Fibroblast of skin of right quadriceps (primary cell): Measurements from ENCODE around the gene SLC39A11.
"Not testable (repeated sequence)": the region's sequence is repeated elsewhere in the genome, so short reads cannot be mapped to it uniquely, and the experiment has no call there.

ENCODE experiments used
- DNase-seq: peaks from one replicate; pipeline ENCODE4 v3.0.0-alpha.2; 2013

The SLC39A11 gene

DNA sequence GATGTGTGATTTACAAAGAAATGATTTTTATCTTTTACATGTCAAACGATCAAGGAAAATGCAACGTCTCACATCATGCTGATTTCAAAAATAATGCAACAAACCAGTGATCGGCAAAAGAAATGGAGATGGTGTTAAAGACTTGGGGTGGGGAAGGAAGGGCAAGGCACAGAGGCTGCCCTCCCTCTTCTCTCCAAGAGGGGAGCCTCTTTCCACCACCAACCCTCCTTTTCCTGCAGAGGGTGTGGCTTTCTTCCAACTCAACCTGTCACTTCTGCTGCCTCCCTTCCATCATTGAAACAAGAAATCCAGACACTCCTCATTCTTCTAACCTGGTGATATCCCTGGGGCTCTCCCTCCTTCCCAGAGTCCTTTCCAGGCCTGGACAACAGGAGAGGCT is 320.8 kb downstream of the SLC39A11 start:
- no peak for DNase-seq

- DNase-seq = no peak
These were observed 325.6 kb downstream of the SLC39A11 start for GRCh38 chr17:72766761-72767356.

DNA sequence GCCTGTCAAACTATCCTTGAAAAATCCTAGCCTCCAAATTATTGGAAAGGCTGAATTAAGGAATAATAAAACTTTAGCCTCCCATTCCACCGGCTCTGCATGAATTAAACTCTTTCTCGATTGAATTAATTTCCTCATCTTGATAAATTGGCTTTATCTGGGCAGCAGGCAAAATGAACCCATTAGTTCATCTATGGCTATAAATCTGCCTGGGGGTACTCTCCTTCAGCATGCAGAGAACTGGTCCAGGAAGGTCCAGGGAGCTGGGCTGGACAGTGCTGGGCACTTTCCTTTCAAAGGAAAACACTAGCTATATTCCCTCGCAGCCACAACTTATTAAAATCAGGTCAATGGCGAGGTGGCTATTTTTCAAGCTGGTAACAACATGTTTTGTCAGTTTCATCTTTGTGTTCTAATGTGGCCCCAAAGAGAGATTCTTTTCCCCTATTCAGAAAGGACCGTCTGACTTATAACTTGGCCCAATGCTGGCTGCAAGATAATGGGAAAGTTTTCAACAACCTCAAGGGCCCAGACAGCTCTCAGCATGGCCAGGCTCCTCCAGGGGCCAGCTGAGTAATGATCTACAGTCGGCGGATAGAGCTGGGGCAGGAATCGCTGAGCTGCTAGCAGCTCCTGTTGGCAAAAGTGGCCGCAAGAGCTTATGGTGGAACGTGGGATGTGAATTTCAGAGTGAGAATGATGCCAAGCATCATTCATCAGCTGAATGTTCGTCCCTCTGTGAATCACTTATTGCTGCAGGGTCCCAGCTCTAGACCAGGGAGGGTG is 326.9 kb downstream of the SLC39A11 start:
- no peak for DNase-seq

DNA sequence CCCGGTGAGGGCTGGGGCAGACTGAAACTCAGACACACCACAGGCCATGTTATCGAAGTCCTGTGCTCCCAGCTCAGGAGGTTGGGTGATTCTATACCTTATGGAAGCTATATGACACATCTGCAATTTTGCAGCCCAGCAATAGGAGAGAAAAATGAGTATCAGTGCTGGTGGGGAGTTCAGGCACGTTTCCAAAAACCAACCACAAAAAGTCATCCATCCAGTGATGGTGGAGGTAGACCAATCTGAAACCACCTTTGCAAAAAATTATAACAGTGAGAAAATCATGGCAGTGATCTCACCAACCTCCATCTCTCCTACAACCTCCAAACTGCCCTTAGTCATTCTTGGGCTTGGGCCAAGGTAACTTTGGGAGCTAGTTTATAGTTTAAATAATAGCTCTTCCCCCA is 327.9 kb downstream of the SLC39A11 start:
- peak; percentile 68 for DNase-seq

- no peak for DNase-seq
These were observed 328.5 kb downstream of the SLC39A11 start for GRCh38 chr17:72763981-72764380.

GRCh38 chr17:72761893-72762575 is 330.5 kb downstream of the SLC39A11 start:
- DNase-seq = not testable (repeated sequence)

DNA sequence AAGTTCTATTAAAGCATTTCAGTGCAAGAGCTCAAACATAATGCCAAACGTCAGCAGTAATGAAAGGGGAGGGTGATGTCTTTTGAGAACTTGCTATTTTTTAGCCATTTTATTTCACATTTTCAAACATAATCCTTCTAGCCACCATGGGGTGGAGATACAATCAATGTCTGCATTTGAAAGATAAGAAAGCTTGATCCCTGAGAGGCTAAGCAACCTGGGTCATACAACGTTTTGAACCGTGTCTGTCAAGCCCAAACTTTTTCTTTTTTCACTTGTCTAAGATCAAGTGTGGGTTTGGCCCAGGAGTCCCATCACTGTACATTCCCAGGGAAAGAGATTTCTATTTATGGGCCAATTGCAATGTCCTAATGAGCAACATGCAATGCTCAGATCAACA is 331.1 kb downstream of the SLC39A11 start:
- DNase-seq = no peak

DNA sequence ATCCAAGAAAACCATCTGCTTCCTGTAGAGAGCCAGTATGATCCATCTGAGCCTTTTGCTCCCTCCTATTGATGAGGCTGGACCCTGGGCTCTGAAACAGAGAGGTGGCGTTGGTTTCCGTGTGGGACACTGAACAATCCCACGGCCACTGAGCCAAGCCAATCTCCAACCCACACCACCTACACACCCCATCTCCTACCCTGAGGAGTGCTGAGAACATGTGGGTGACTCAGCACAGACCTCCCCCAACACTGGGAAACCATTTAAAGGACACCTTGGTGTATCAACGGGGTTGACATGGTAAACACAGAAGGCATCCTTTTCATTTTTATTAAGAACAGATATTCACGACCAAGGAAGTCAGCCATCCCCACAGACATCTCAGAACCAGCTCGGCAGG is 332.1 kb downstream of the SLC39A11 start:
- no peak for DNase-seq

DNA sequence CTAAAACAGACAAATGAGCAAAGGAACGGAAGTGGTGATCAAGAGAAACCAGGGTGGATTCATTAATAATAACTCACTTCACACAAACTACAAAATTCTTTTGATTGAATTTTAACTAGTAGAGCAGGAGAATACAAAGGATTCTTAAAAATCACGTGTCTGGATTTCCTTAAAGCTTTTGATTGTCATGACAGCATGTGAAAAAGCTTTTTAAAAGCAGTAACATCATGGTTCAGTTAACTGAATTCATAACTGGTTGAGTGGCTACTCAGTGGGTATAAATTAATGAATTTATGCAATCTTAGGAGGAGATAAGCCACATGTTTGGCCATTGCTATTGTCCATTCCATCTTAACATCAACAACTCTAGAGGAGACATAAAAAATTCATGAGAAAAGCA is 333.2 kb downstream of the SLC39A11 start:
- DNase-seq = no peak

- no peak for DNase-seq
These were observed 336.2 kb downstream of the SLC39A11 start for GRCh38 chr17:72756256-72756655.

- no peak for DNase-seq
These were observed 338.0 kb downstream of the SLC39A11 start for GRCh38 chr17:72754513-72754912.

GRCh38 chr17:72751746-72752145 is 340.7 kb downstream of the SLC39A11 start:
- no peak for DNase-seq

DNA sequence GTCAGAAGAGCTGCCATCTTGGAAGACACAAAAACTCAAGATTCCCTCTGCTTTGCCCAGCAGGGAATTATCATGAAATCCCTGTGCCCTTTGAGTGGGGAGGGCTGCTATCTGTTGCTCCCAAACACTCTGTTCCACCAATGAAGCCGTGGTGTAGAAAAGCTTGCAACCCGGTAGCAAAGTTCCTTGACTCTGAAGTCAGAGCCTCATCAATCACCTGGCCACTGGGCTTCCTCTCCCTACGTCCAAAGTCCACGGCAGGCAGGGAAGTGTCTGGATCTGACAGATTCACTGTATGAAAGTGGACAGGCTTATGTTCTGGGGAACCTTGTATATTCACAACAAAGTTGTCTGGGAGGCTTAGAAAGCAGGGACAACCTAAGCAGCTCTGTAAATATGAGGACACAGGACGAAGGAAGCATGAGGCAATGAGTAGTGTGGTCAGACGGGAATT is 343.3 kb downstream of the SLC39A11 start:
- DNase-seq = no peak

DNA sequence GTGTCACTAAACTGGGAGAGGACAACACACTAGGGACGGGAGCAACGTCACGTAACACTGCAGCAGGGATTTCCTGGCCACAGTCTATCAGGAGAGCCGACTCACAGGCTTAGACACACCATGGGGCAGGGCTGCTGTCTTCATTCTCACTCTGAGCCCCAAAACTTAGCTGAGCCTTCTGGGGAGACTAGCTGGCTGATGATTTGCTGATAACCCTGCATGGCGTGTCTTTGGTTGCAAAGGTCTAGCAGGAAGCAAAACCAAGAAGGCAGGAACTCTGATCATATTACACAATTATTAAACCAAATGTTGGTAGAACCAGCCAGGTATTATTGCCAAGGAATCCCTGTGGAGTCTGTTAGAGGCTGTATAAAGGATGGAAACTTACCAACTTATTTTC is 345.0 kb downstream of the SLC39A11 start:
- no peak for DNase-seq

DNA sequence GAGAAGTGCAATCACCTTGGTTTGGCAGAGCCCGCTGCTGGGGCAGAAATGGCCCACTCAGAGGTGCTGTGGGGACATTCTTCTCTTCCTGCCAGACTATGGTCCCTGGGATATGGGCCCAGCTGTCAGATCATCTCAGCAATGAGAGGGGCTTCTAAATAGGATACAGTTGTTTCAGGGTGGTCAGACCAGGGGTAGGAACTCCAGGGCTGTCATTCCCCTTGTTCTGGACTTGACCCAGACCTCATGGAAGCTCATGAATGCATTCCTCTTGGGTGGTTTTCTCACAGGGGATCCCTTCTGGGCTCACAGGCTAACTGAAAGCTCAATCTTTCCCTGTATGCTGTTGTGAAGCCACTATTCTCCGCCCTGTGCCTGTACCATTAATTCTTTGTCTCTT is 347.2 kb downstream of the SLC39A11 start:
- DNase-seq = no peak

GRCh38 chr17:72743037-72743467 is 349.4 kb downstream of the SLC39A11 start:
- no peak for DNase-seq

DNA sequence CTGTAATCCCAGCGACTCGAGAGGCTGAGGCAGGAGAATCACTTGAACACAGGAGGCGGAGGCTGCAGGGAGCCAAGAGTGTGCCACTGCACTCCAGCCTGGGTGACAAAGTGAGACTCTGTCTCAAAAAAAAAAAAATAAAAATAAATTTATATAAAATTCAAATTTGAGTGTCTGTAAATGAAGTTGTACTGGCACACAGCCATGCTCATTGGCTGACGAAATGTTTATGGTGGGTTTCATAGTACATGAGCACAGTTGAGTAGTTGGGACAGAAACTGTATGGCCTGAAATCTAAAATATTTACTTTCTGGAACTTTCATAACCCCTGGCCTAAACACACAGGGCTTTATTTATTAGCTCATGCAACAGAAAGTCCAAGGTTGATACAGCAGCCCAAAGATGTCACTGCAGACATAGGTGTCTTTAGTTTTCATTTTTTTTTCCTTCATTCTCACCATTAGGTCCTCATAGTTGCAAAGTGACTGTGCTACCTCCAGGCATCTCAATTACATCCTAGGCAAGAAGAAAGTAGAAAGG is 355.3 kb downstream of the SLC39A11 start:
- DNase-seq = no peak

DNA sequence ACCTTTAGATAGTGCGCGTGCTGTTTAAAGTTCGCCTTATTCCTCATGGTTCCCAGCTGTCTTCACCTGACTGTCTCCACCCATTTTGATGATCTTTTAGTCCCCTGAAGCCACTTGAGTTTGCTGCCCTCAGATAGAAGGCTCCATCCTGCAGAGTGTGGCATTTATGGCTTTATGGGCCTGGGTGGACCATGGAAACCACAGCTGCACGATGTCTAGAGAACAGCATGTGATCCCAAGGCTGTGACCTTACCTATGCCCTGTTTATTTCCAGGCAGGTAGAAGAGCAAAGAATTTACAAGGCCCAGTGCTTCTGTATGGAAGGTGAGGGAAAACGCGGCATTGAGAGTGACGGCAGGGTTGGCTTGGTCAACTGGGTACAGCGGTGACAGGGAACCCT is 356.9 kb downstream of the SLC39A11 start:
- DNase-seq = no peak

GRCh38 chr17:72735048-72735447 is 357.4 kb downstream of the SLC39A11 start:
- DNase-seq = no peak

DNA sequence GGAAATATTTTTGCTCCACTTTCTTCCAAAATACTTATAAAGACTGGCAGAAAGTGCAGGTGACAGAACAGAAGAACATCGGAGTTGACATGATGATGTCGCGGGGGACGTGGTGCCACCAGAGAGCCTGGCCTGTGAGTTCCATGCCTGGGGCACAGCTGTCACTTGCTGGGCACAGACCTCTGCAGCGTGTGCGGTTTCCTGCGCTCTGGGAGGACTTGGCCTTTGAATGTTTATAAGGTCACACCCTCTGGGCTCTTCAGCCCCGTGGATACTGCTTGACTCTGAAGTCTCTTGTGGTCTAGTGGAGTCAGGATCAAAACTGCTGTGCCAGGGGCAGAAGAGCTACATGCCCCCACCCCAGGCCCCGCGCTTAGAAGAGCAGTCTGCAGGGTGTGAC is 357.9 kb downstream of the SLC39A11 start:
- DNase-seq = no peak

DNA sequence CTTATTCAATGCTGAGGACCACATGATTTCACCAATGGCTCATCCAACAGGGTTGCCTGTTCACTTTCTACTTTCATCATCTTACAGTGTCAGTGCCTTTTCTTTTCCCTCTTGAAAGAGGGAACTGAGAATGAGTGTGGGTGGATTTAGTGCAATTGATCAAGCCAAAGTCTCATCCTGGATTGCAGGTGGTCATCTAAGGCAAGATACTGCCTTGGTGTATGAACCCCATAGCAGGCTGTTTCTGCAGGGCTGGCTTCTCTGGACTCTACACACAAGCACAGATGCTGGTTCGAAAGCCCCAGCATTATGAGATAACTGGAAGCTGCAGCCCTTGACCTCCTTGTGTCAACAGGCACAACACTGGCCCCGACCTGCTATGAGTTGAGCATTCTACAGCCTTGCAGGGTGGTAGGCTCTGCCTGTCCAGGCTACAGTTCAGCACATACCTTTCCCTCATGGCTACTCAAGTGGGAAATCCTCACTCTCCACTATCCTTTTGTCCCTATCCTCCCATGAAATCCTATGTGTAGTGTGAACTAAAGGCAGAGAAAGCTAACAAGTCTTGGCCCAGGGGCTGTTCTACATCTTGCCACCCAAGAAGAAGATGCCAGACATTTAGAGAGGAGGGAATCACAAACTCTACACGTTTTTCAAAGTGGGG is 358.7 kb downstream of the SLC39A11 start:
- no peak for DNase-seq

DNA sequence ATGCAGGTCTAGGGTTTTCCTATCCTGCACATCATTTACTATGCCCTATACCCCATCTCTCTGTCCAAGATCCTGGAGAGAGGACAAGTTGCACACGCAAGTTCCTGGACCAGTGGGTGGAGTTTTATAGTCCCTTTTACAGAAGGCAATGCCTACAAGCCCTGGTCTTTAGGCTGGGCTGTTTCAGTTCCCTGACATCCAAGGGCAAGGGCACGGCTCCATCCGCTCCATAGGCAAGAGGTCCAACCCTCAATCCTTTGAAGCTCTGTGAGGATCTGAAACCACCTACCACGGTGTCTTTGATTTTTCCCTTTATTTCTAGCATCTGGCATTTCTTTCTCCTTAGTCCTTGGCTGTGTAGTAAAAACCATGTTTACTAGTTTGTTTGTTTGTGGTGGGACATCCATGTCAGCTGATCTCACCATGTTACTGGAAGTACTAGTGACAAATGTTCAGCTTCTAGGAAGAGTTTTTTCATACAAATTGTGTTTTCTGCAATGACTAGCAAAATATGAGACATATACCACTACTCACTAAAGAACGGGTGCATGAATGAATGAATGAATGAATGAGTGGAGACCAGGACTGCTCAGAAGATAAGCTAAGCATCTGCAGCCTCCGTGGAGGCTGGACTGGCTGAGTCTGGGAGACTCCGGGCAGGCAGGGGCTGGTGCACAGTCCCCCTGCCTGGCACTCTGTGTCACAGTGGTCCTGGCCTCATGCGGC is 359.4 kb downstream of the SLC39A11 start:
- DNase-seq = no peak
